Measurements from ENCODE around the gene SIGLEC10.
A peak's percentile ranks its signal among the peaks of the same experiment; 100 is the strongest.

SIGLEC10 gene

GRCh38 chr19:51460164-51460992 lies 42.9 kb upstream of the SIGLEC10 start:
- TF ChIP-seq, protein P1, sequence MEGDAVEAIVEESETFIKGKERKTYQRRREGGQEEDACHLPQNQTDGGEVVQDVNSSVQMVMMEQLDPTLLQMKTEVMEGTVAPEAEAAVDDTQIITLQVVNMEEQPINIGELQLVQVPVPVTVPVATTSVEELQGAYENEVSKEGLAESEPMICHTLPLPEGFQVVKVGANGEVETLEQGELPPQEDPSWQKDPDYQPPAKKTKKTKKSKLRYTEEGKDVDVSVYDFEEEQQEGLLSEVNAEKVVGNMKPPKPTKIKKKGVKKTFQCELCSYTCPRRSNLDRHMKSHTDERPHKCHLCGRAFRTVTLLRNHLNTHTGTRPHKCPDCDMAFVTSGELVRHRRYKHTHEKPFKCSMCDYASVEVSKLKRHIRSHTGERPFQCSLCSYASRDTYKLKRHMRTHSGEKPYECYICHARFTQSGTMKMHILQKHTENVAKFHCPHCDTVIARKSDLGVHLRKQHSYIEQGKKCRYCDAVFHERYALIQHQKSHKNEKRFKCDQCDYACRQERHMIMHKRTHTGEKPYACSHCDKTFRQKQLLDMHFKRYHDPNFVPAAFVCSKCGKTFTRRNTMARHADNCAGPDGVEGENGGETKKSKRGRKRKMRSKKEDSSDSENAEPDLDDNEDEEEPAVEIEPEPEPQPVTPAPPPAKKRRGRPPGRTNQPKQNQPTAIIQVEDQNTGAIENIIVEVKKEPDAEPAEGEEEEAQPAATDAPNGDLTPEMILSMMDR (IDR thresholded peaks at IDR 0.05; ENCODE audit: low read depth, low read length) = no peak
- H3K4me3 ChIP-seq (ENCODE audit: low read depth, low read length) = peak overlapping the region; percentile 22; the same call in 1 of the 2 replicates
- no peak for DNase-seq
- no peaks in the 10 kb centered on the region for H3K36me3 ChIP-seq
- H3K27me3 ChIP-seq (ENCODE audit: insufficient read depth, low read depth, severe bottlenecking) = peaks cover 79% of the 10 kb centered on the region
- peaks cover 9% of the 10 kb centered on the region for H3K9me3 ChIP-seq (ENCODE audit: severe bottlenecking)
- H3K27ac ChIP-seq = no peak overlapping the region

DNA sequence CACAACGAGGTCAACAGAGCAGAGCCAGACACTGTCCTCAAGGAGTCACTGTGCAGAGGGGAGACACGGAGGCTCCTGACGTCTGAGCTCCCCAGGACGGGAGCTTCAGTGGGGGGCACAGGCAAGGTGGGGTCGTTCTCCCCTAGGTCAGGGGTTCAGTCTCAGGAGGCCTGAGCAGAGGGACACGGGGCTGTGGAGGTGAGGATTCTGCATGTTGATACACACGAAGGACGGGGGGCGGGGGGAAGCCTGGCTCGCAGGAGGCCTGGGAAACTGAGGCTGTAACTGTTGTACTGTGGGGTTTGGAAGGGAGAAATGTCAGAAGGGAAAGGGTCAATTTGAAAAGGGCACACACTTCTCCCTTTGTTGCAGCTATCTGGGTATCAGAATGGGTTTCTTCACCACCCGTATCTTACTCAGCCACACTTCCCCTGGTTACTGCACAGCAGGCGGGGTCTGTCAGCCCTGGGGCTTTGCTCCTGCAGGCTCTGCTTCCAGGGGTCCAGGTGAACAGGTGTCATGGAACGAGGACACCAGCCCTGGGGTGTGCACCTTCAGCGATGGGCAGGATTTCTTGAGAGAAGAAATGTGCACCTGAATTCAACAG lies 41.6 kb upstream of the SIGLEC10 start:
- Histone ChIP-seq H3K27me3 (ENCODE audit: insufficient read depth, low read depth, severe bottlenecking) (peaks cover 78% of the 10 kb centered on the region), H3K4me3 (ENCODE audit: low read depth, low read length) (no peak overlapping the region), H3K27ac (no peak overlapping the region), H3K36me3 (no peaks in the 10 kb centered on the region), H3K9me3 (ENCODE audit: severe bottlenecking) (peaks cover 9% of the 10 kb centered on the region)
- TF ChIP-seq, protein P1 (IDR thresholded peaks at IDR 0.05; ENCODE audit: low read depth, low read length) = no peak
- no peak for DNase-seq

DNA sequence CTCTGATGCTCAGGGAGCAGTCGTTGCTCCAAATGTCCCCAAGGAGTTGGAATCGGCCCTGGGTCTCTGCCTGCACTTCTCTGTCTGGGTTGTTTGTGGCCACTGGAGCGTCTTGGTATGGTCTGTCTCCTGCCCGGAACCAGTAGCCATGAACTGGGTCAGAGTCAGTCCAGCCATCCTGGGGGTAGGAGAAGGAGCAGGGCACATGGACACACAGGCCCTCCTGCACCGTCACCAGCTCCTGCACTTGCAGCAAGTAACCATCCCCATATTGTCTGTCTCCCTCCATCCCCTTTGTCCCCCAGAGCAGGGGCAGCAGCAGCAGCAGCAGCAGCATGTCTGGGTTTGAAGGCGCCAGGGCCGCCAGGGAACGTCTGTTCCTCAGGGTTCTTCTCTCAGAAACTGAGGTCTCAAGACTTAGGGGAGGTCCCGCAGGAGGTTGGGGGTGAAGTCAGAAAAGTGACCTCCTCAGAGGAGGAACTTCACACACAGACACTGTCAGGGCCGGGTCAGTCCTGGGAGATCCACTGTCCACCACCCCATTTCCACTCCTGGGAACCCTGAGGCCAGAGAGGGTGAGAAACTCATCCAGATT lies 40.7 kb upstream of the SIGLEC10 start, which contains the start of gene SIGLEC8:
TSS of gene SIGLEC8 (minus strand) at position 404 of the 595 bp plus-strand sequence. CDS start at position 337, 67 bp downstream.
- Histone ChIP-seq H3K36me3 (no peaks in the 10 kb centered on the region), H3K27me3 (ENCODE audit: insufficient read depth, low read depth, severe bottlenecking) (peaks cover 86% of the 10 kb centered on the region), H3K9me3 (ENCODE audit: severe bottlenecking) (peaks cover 9% of the 10 kb centered on the region), H3K27ac (no peak within 1 kb of the TSS), H3K4me3 (ENCODE audit: low read depth, low read length) (no peak within 1 kb of the TSS)
- TF ChIP-seq, protein P1 (IDR thresholded peaks at IDR 0.05; ENCODE audit: low read depth, low read length) = no peak
- no peak for DNase-seq

DNA sequence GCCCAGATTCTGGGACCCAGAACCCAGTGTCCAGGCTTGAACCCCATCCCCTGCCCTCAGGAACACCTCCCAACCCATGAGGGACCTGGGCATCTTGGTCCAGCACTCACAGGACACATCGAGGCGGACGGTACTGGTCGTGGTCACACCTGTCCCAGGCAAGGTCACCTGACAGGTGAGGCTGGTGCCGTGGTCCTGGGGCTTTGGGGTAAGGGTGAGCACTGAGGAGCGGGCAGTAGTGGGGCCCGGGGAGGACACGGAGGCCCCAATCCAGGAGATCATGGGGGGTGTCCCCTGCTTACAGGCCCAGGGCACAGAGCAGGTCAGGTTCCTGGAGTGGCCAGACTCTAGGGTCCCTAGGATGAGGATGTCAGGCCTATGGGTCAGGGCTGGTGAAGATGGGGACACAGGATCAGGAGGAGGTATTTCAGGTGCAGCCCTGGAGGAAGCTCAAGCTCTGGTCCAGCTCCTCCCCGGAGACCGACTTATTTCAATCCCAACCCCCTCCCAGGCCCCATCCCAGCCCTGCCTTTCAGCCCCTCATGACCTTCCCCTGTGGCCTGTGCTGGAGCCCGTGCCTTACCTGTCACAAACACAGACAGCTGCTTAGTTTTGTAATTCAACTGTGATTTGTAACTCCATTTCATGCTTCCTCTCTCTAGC lies 40.0 kb upstream of the SIGLEC10 start:
- peaks cover 9% of the 10 kb centered on the region for H3K9me3 ChIP-seq (ENCODE audit: severe bottlenecking)
- no peak overlapping the region for H3K4me3 ChIP-seq (ENCODE audit: low read depth, low read length)
- TF ChIP-seq, protein P1 (IDR thresholded peaks at IDR 0.05; ENCODE audit: low read depth, low read length) = no peak
- no peak overlapping the region for H3K27ac ChIP-seq
- H3K36me3 ChIP-seq = no peaks in the 10 kb centered on the region
- peaks cover 86% of the 10 kb centered on the region for H3K27me3 ChIP-seq (ENCODE audit: insufficient read depth, low read depth, severe bottlenecking)
- DNase-seq = no peak

DNA sequence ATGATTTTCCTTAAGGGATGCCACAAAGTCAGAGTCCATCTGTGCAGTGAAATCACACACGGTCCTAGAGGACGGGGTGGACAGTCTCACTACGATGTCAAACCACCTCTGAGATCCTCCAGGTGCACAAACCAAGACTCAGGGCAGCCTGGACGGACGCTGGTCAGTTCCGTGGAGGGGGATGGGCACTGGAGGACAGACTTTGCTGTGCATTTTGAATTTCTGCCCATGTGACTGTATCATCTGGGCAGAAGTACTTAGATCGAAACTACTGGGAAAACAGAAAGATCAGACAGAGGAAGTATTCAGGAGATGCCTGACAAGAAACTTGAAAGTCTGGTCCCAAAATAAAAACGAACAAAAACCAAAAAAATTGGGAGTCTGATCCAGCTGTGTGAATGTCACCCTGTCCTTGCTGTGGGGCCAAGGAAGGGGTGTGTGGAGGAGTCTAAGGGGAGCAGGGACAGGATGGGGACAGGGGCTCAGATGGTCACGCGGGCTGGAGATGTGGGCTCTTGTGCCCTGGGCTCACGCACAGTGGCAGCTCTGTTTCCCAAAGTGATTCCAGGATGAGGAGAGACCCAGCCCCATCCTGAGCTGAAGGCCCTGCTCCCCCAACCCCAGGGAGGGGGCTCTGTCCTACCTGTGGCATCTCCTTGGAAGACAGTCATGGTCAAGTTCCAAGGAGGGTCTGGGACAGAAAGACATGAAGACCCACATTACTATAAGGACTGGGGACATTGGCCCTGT lies 39.3 kb upstream of the SIGLEC10 start:
- H3K36me3 ChIP-seq = no peaks in the 10 kb centered on the region
- peaks cover 84% of the 10 kb centered on the region for H3K27me3 ChIP-seq (ENCODE audit: insufficient read depth, low read depth, severe bottlenecking)
- no peak overlapping the region for H3K27ac ChIP-seq
- H3K4me3 ChIP-seq (ENCODE audit: low read depth, low read length) = no peak overlapping the region
- no peak for DNase-seq
- peaks cover 9% of the 10 kb centered on the region for H3K9me3 ChIP-seq (ENCODE audit: severe bottlenecking)
- TF ChIP-seq, protein P1 (IDR thresholded peaks at IDR 0.05; ENCODE audit: low read depth, low read length) = no peak
